ENCODE results near the gene CPA3.

The CPA3 gene, protein sequence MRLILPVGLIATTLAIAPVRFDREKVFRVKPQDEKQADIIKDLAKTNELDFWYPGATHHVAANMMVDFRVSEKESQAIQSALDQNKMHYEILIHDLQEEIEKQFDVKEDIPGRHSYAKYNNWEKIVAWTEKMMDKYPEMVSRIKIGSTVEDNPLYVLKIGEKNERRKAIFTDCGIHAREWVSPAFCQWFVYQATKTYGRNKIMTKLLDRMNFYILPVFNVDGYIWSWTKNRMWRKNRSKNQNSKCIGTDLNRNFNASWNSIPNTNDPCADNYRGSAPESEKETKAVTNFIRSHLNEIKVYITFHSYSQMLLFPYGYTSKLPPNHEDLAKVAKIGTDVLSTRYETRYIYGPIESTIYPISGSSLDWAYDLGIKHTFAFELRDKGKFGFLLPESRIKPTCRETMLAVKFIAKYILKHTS

DNA sequence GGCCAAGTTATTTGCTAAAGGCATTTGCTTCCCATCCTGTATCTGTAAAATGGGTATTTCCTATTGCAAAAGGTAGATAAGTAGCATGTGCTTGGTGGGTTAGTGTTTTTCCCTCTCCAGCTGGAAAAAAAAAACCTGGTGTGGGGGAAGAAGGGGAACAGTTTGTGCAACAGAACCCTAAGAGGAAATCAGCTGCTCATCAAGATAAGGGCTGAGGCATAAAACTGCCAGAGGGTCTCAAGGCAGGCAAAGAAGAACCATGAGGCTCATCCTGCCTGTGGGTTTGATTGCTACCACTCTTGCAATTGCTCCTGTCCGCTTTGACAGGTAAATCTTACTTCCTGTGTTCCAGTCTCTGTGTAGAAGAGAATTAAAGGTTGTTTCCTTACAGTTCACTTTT is at the start of gene CPA3:
TSS of gene CPA3 (plus strand) at position 248 of the 400 bp plus-strand sequence. CDS start at position 260, 12 bp downstream.
- no peak for DNase-seq

DNA sequence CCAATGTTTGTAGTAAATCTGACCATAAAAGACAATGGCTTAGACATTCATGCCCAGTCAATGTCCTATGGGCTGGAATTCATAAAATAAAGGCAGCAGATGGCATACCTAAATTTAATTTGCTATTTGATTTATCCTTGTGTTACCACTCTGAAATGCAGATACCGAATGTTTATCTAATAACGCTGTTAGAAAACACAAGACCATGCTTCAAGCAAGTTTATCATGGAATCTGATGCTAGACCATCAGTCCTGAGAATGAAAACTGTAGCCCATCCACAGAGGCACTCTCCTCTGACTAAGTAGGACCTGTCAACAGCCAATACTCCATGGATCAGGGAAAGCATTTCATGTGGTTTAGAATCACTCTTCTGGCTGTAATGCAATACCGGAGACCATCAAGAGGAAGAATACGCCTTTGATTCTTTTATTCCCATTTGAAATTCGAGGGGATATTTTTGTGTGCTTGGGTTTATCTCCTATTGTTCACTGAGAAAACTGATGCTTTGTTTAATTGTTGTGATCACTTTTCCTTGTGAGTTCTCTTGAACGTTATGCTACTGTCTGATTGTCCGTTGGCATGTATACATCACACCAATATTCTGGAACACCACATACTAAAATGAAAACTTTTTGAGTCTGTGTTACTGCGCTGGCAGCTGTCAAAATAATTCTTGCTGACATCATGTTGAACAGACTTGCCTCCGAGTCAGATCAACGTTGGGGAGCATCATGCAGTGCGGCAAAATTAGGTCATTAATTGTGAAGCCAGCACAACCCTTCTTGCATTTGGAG is 49.6 kb upstream of the CPA3 start:
- no peak for DNase-seq

- no peak for DNase-seq
These were observed 48.7 kb upstream of the CPA3 start for GRCh38 chr3:148816427-148816826.

DNA sequence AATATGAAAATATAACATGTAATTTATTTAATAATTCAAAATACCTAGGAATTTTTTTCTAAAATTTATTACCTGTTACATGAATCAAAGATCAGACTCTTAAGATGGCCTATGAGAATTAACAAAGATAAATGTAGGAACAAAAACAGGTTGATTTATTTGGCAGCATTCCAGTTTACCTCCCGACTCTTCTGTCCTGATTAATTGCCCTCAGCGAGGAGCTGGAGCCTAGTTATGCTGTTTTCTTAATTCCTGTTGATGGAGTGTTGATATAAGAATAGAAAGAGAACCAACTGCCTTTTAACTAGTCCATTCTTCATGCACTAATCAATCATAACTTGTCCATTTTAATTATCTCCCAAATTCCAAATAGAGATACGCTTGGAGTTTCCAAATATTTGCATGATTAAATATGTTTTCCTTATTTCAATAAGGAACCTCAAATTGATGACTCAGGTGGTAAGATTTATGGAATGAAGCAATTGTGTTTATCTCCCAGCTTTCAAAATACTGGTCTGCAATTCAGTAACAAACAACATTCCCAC is 48.0 kb upstream of the CPA3 start:
- DNase-seq = no peak

DNA sequence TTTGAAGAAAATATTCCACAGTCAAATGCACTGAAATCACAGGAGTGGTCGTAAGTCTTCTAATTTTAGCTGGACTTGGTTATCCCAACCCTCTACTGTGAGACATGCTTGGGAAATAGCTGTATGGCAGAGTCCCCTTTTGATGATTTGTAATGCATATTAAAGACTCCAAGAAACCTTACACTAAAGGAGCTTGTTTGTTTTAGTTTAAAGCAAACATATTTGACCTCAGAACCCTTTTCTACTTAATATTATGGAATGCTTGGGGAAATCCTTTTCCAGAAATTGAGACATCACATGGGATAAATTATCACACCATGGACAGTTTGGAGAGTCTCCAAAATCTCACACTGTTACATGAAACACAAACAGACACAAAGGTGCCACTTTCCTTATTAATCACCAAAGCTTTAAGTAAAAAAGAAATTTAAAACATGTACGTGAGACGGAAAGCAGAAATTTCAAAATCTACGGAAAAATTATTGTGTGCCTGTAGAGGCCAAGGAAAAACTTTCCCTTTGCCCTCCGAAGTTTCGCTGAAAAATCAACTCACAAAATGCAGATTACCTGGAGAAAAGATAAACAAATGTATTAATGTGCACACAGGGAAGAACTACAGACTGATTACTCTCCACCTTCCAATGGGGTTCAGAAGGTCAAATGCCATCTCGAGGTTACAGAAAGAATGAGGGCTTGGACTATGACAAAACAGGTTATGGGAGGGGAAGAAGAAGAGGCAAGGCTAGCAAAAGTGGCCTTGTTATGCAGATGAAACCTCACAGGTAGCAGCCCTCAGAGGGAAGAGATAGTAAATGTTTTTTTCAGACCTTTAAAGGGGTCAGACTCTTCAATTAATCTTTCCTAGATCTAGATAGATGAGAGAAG is 44.5 kb upstream of the CPA3 start:
- no peak for DNase-seq

DNA sequence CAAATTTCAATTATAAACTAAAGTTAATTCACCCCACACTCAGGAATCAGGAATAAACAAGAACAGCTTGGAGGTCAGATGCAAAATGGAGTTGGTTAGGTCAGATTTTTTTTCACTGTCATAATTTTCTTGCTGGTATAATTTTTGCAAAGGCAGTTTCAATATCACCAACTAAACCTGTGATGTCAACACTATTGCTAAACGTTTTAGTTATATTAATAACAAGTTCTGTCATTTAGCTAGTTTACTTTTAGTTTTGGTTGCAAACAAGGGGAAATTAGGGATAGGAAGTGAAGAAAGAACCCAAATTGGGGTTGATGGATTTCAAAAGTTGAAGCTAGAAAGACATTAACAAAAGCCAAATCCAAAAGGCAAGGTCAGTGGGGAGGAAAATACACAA is 42.1 kb upstream of the CPA3 start:
- DNase-seq = no peak

- no peak for DNase-seq
These were observed 39.6 kb upstream of the CPA3 start for GRCh38 chr3:148825476-148825875.

- no peak for DNase-seq
These were observed 37.5 kb upstream of the CPA3 start, which contains the start of gene CPB1 for GRCh38 chr3:148827585-148827984. Gene CPB1, plus strand, starts transcription at chr3:148827811. Its CDS starts 13 bp downstream, at chr3:148827824.

DNA sequence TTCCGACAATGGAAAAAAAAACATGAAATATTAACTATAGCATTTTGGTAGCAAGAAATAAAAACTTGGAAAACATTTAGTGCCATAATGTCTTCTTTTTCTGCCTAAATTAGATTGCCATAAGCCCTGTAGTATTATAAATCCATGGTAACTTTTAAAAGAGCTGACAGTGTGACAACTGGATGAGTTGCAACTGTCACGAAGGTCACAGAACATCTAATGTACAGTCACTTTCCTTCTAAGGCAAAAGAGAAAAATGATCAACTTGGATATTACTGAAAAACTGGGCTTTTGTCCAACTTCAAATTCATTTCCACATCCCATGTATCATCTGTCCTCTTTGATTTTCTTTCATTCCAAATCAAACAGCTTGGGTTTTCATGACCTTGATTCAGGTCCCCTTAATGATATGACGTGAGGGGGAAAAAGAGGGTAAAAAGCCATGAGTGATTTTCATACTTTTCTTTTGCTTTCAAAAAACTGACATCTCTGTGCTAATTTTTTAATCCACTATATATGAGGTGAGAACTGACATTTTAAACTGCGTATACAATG is 36.9 kb upstream of the CPA3 start:
- no peak for DNase-seq

DNA sequence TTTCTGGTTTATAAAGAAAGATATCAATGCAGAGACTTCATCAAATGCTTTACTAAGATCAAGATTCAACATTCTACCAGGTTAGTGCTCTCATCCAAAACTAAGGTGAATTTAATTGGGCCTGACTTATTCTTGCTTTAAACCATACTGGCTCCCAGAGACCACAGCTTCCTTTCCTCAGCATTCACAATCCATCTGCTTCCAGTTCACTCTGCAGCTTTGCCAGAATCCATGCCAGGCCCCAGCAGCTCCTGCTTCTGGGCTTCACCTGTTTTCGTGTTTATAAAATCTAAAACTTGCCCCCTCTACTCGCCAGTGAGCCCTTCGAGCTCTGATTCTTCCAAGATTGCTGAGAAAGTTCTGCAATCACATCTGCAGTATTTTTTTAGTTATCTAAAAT is 35.2 kb upstream of the CPA3 start:
- no peak for DNase-seq

GRCh38 chr3:148833223-148833622 is 31.9 kb upstream of the CPA3 start:
- DNase-seq = no peak

GRCh38 chr3:148839805-148840204 is 25.3 kb upstream of the CPA3 start:
- DNase-seq = no peak

DNA sequence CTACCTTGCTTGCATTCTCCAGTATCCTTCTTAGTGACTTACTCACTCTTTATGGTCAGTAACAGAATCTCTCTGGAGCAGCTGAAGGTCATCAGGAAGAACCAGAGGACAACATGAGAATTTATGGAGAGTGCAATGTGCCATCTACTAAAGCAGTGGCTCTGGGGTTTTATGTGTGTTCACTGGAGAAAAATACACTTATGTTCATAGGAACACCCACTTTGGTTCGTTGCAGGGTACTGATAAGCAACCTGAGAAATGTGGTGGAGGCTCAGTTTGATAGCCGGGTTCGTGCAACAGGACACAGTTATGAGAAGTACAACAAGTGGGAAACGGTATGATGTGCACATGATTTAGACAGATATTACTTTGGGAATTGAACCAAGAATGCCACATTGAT is 24.6 kb upstream of the CPA3 start:
- no peak for DNase-seq

DNA sequence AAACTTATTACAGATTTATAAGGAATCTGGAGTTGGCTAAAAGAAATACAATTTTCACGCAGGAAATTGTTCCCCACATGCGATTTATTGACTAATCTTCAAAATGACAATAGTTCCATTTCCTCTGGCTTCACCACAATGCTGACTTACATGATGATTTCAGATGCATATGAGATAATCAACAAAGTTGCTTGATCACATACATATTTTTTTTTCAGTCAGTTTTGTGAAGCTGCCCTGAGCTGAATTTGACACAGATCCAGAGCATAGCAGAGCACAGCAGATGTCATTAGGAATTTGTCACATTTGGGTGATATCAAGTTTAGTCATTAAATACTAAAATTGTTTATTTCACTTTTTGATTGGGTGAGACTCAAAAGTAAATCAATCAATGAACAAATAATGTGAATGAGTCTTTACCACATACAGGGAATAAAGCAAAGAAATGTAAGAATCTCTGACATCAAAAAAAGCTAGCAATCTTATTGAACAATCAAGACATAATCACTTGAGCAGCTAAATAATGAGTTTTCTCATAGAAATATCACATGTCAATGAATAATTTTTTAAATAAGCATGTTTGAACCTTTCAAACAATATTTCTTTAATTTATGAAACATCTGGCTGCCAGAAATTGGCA is 19.2 kb upstream of the CPA3 start:
- no peak for DNase-seq

GRCh38 chr3:148847351-148847750 is 17.7 kb upstream of the CPA3 start:
- DNase-seq = no peak

DNA sequence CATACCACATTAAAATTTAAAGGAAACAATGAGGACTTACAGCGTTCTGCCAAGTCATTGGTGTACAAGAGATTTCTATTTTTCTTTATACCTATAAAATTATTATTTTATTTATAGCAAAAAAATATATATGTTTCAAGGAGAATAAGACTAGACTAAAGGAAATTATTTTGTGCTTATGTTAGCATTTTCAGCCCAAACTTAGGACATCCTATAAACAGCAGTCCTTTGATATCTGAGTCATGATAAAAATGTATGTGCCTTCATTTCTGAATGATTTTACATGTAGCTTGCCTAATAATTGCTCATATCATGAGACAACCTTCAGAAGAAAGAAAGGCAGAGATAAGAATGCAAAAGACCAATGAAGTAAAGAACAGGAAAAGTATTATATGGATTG is 16.7 kb upstream of the CPA3 start:
- DNase-seq = no peak

DNA sequence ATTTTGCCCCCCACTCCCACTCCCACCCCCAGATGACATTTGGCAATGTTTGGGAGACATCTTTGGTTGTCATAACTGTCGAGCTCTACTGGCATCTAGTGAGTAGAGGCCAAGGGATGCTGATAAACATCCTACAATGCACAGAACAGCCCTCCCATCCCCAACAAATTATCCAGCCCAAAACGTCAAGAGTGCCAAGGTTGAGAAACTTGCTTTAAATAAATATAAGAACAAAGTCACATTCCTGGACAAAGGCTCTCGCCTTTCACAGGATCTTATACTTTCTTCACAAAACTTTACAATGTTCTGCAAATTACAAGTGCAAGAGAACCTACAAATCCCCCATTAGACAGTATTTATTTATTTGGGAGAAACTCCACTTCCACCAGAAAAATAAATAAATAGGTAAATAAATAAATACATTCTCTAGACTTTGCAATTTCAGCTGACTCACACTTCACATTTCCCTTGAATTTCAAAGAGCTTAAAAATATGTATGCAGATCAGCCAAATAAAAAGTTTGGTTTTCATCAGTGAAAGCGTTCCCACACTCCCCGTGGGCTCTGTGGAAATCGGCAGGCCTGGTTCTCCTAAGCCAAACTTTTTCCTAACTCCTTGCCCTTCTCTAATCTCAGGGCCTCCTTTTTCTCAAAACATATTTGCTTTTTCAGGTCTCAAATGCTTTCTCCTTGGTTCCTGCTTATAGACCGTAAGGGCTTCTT is 12.7 kb upstream of the CPA3 start:
- DNase-seq = no peak

DNA sequence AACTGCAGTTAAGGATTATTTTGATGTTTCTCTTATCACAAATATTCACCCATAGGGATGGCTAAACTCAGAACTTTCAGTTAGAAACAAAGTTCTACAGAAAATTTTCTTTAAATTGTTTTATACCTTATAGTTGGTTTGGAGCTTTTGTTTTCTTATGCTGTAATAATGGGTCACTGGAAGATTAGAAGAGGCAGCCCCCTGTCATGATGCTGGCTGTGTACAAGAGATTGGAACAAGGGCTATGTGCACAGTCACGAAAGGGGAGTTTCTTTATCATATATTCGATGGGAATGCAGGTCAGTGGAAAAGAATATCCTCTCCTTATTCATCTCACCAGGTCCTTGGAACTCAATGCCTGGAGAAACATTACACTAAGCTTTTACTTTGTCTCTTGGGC is 12.0 kb upstream of the CPA3 start:
- no peak for DNase-seq

- DNase-seq = no peak
These were observed 11.0 kb upstream of the CPA3 start for GRCh38 chr3:148854061-148854460.

GRCh38 chr3:148856384-148856783 is 8.7 kb upstream of the CPA3 start:
- DNase-seq = no peak

DNA sequence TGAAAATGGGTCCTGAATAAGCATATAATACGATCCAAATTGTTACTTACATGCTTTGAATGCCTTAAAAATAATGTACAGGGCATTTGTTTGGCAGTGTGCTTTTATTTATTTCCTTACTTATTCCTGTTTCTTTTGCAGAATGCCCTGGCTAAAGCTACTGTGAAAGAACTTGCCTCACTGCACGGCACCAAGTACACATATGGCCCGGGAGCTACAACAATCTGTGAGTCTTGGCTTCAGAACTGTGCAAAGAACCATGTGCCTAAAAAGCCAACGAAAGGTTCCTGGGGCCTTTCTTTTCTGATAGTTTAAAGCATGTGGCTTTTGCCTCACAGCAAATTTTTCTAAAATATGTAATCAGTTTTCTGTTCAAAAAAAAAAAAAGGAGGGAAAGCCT is 7.8 kb upstream of the CPA3 start:
- DNase-seq = no peak
